Measurements from ENCODE around the gene WSCD2. TPM values are rescaled to one million over a fixed set of nuclear protein-coding genes. Genes with fewer than 3 reads are reported as not detected.

Gene WSCD2
- total RNA-seq, 2 experiments from 2014 or later = not detected

DNA sequence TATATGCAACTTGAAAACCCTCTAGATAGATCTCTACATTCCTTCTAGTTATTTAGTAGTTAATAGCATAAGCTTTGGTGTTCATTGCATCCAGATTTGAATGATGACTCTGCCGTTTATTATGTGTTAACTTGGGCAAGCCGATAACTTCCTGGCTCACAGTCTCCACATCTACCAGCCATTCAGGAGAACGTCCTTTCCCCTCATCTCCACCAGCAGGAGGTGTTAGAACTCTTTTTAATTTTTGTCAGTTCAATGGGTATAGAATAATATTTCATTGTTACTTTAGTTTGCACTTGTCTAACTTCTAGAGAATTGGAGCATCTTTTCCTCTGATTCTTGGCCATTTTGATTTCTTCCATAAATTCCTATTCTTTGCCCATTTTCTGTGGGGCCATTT lies 30.0 kb upstream of the WSCD2 start:
- no peak for DNase-seq
- H3K4me1 Mint-ChIP-seq (ENCODE audit: low read depth) = no peaks in the 10 kb centered on the region
- peaks cover 12% of the 10 kb centered on the region for H3K27me3 Mint-ChIP-seq
- H3K9me3 Mint-ChIP-seq = no peaks in the 10 kb centered on the region
- ChIA-PET POLR2A (no interaction called here), CTCF (no interaction called here)
- H3K27ac Mint-ChIP-seq = no peak overlapping the region
- no peaks in the 10 kb centered on the region for H3K36me3 Mint-ChIP-seq
- intact Hi-C loops (cut with micrococcal nuclease) = no loop called here
- H3K4me3 Mint-ChIP-seq = no peak overlapping the region

DNA sequence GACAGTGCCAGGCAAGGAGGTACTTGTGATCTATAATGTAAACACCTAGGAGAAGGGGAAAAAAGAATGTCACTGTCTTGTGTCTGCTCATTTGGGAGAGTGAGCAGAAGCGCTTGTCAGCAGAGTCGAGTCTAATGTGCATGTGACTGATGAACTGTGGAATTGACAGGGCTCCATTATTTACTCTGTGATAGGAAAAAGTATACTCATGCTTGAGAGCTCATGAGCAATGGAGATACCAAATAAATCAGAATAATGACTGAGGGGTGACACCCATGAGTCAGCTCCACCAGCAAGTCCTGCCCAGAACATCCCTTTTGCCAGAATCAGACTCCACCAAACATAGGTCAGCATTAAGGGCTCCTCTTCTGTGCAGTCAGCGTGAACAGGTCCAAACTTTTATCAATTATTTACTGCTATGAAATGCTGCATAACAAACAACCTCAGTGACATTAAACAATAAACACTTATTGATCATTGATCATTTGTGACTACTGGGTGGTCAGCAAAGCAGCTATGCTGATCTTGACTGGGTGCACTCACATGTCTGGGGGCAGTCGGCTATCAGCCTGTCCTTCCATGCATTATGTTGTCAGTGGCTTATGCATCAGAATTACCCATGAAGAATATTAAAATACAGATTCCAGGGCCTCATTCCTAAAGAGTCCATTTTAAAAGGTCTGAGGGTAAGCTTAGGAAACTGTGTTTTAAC lies 29.2 kb upstream of the WSCD2 start:
- intact Hi-C loops (cut with micrococcal nuclease) = no loop called here
- no peak for DNase-seq
- Mint-ChIP-seq H3K4me1 (ENCODE audit: low read depth) (no peaks in the 10 kb centered on the region), H3K27ac (no peak overlapping the region), H3K27me3 (peaks cover 10% of the 10 kb centered on the region), H3K4me3 (no peak overlapping the region), H3K36me3 (no peaks in the 10 kb centered on the region), H3K9me3 (no peaks in the 10 kb centered on the region)
- ChIA-PET POLR2A (no interaction called here), CTCF (no interaction called here)

DNA sequence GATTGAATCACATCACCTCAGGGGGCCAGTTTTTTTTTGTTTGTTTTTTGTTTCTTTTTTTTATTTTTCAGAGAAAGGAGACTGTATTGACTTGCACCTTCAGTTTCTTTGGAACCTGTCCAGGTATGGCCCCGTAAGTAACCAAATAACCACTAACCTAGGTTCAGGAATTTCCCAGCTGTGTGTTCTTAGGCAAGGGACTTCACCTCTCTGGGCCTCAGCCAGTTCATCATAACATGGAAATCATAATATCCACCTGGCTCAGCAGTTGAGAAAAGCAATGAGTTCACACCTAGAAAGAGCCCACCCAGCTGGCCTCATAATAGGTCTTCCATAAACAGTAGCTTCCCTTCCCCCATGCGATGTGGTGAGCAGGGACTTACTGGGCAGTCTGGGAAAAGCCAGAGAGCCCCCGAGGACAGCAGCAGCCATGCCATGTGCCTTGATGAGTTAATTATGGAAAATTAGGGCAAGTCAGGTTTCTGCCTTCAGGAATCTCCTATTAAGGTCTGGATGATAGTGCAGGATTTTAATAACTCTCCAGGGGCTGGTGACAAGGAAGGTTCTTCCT lies 27.4 kb upstream of the WSCD2 start:
- Mint-ChIP-seq H3K27ac (no peak overlapping the region), H3K4me1 (ENCODE audit: low read depth) (no peaks in the 10 kb centered on the region), H3K4me3 (no peak overlapping the region), H3K9me3 (no peaks in the 10 kb centered on the region), H3K27me3 (peaks cover 9% of the 10 kb centered on the region), H3K36me3 (no peaks in the 10 kb centered on the region)
- DNase-seq = no peak
- ChIA-PET CTCF (no interaction called here), POLR2A (no interaction called here)
- intact Hi-C loops (cut with micrococcal nuclease) = no loop called here

DNA sequence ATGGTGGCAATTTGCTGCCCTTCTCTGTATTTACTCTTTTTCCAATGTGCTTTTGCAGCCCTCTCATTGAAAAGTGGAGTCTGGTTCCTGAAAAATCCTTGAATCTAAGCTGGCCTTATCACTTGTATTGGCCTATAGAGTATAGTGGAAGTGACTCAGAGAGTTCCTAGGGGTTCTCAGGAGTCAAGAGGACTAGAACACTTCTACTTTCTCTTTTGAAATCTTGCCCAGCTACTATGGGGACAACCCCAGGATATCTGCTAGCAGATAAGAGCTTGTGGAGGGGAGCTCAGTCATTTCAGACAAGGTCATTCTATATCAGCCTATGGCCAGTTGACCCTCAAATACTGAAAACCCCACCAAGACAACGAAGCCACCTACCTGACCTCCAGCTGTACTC lies 26.7 kb upstream of the WSCD2 start:
- H3K36me3 Mint-ChIP-seq = no peaks in the 10 kb centered on the region
- intact Hi-C loops (cut with micrococcal nuclease) = no loop called here
- H3K27me3 Mint-ChIP-seq = peaks cover 9% of the 10 kb centered on the region
- H3K27ac Mint-ChIP-seq = no peak overlapping the region
- ChIA-PET CTCF (no interaction called here), POLR2A (no interaction called here)
- H3K9me3 Mint-ChIP-seq = no peaks in the 10 kb centered on the region
- H3K4me3 Mint-ChIP-seq = no peak overlapping the region
- no peak for DNase-seq
- H3K4me1 Mint-ChIP-seq (ENCODE audit: low read depth) = no peaks in the 10 kb centered on the region

DNA sequence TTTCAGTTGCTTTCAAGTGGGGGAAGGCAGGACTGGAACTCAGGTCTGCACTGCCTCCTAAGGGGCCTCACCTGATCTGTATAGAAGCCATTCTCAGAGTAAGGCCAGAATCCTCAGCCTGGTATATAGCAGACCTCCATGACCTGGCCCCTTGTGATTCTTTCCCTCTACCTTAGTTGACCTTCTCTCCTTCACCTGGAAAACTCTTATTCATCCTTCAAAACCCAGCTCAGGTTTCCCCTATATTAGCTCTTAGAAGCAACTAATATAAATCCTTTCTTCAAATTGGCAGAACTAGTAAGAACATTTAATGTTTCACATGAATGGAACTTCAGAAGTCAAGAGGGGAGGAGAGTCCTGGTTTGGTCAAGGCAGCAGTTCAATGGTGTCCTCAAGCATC lies 26.0 kb upstream of the WSCD2 start:
- DNase-seq = no peak
- Mint-ChIP-seq H3K27me3 (peaks cover 9% of the 10 kb centered on the region), H3K36me3 (no peaks in the 10 kb centered on the region), H3K4me1 (ENCODE audit: low read depth) (no peaks in the 10 kb centered on the region), H3K27ac (no peak overlapping the region), H3K4me3 (no peak overlapping the region), H3K9me3 (no peaks in the 10 kb centered on the region)
- intact Hi-C loops (cut with micrococcal nuclease) = no loop called here
- POLR2A ChIA-PET = no interaction called here
- CTCF ChIA-PET = no interaction called here

DNA sequence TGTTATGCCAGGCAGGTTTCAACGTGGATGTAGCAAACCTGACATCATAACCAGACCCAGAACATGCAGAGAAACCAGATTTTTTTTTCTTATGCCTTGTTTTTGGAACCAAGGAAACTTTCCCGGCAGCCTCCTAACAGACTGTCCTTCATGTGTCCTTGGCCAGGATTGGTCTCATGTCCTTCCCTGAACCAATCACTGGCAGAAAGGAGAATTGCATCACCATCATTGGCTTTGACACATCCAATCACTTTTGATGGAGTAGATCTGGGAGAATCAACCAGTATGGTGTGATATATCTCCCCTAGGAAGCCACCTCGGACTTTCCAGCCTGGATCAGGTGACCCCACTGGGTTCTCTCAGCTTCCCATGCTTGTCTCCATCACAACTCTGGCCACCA lies 25.6 kb upstream of the WSCD2 start:
- ChIA-PET CTCF (no interaction called here), POLR2A (no interaction called here)
- Mint-ChIP-seq H3K27ac (no peak overlapping the region), H3K4me3 (no peak overlapping the region), H3K36me3 (no peaks in the 10 kb centered on the region), H3K4me1 (ENCODE audit: low read depth) (no peaks in the 10 kb centered on the region), H3K27me3 (peaks cover 9% of the 10 kb centered on the region), H3K9me3 (no peaks in the 10 kb centered on the region)
- no peak for DNase-seq
- intact Hi-C loops (cut with micrococcal nuclease) = no loop called here

DNA sequence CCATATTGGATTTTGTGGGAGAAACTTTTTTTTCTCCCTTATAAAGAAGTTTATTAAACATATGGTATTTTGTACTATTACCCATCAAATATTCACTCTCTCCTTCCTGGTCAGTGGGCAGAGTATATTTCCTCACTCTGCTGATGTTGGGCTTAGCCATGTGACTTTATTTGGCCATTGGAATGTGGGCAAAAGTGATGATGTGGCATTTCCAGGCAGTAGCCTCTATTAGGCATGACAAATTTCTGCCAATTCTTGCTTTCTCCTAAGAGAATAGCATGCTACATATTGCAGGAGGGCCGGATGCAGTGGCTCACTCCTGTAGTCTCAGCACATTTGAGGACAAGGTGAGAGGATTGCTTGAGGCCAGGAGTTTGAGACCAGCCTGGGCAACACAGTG lies 24.4 kb upstream of the WSCD2 start:
- POLR2A ChIA-PET = no interaction called here
- no peaks in the 10 kb centered on the region for H3K36me3 Mint-ChIP-seq

DNA sequence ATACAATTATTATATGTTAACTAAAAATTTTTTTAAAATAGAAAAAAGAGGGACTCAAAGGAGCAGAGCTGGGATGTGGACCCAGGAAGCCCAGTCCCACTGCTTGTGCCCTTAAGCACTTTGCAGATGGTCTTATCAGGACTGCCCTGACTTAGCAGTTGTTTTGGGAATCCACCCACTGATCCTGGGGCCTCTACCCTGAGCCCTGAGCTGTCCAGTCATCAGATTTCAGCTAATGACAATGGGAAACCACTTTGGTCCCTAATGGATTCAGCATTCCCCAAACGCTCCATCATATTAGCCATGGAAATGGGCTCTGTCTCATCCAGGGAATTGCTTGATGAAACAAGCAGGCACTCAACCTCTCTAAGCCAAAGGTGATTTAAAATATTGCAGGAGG lies 22.5 kb upstream of the WSCD2 start:
- H3K9me3 Mint-ChIP-seq = no peaks in the 10 kb centered on the region
- intact Hi-C loops (cut with micrococcal nuclease) = no loop called here
- H3K4me1 Mint-ChIP-seq (ENCODE audit: low read depth) = no peaks in the 10 kb centered on the region
- no peak overlapping the region for H3K4me3 Mint-ChIP-seq
- POLR2A ChIA-PET = no interaction called here
- DNase-seq = no peak
- peaks cover 7% of the 10 kb centered on the region for H3K27me3 Mint-ChIP-seq
- CTCF ChIA-PET = no interaction called here
- no peak overlapping the region for H3K27ac Mint-ChIP-seq
- no peaks in the 10 kb centered on the region for H3K36me3 Mint-ChIP-seq

More for the DNA sequence above, 24.4 kb upstream of the WSCD2 start:
- CTCF ChIA-PET = no interaction called here
- Mint-ChIP-seq H3K4me3 (no peak overlapping the region), H3K4me1 (ENCODE audit: low read depth) (no peaks in the 10 kb centered on the region), H3K27ac (no peak overlapping the region), H3K9me3 (no peaks in the 10 kb centered on the region), H3K27me3 (peaks cover 7% of the 10 kb centered on the region)
- intact Hi-C loops (cut with micrococcal nuclease) = no loop called here
- no peak for DNase-seq

DNA sequence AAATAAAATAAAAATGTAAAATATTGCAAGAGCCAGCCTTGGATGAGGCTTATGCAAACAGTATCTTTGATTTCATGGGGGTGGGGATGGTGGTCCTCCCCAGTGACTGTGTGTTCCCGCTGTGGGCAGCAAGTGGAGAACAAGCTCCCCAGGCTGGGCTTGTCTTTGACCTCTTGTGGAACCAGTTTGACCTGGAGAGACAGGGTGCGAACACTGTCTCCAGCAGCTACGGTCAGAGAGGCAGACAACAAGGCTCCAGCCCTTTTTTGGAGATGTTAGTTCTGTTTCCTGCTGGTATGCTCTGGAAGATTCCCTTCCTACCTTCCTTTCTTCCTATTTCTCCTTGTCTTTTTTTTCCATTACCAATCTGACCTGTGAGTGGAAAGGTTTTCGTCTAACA lies 21.8 kb upstream of the WSCD2 start:
- CTCF ChIA-PET = no interaction called here
- Mint-ChIP-seq H3K9me3 (no peaks in the 10 kb centered on the region), H3K36me3 (no peaks in the 10 kb centered on the region), H3K27ac (no peak overlapping the region), H3K4me1 (ENCODE audit: low read depth) (no peaks in the 10 kb centered on the region), H3K4me3 (no peak overlapping the region), H3K27me3 (peaks cover 7% of the 10 kb centered on the region)
- intact Hi-C loops (cut with micrococcal nuclease) = no loop called here
- POLR2A ChIA-PET = no interaction called here
- DNase-seq = no peak

DNA sequence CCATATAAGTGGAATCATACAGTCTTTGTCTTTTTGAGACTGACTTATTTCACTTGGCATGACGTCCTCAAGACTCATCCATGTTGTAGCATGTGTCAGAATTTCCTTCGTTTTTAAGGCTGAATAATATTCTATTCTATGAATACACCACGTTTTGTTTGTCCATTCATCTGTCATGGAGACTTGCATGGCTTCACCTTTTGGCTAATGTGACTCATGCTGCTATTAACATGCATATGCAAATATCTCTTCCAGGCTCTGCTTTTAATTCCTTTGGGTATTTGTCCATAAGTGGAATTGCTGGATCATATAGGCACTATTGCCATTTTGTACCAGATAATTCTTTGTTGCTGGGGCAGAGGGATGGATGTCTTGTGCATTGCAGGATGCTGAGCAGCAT lies 19.6 kb upstream of the WSCD2 start:
- intact Hi-C loops (cut with micrococcal nuclease) = no loop called here
- no peak overlapping the region for H3K27ac Mint-ChIP-seq
- no peaks in the 10 kb centered on the region for H3K36me3 Mint-ChIP-seq
- no peaks in the 10 kb centered on the region for H3K9me3 Mint-ChIP-seq
- no peaks in the 10 kb centered on the region for H3K4me1 Mint-ChIP-seq (ENCODE audit: low read depth)
- CTCF ChIA-PET = no interaction called here
- DNase-seq = no peak
- H3K4me3 Mint-ChIP-seq = no peak overlapping the region
- peaks cover 4% of the 10 kb centered on the region for H3K27me3 Mint-ChIP-seq
- POLR2A ChIA-PET = no interaction called here

DNA sequence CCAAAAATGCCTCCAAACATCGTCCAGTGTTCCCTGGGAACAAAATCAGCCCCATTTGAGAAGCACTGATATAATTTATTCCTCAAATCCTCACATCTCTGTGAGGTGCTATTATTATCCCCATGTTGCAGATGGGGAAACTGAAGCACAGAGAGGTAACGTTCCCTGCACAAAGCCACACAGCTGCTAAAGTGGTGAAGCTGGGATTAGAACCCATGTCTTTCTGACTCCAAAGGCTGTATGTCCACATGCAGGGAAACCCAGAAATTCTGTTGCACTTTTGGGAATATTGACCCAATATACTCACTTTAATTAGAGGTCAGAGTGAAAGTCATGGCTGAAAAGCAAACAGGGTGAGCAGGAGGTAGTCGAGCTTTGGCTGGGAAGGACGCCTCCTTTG lies 19.1 kb upstream of the WSCD2 start:
- Mint-ChIP-seq H3K27ac (no peak overlapping the region), H3K27me3 (peaks cover 4% of the 10 kb centered on the region), H3K9me3 (no peaks in the 10 kb centered on the region), H3K36me3 (no peaks in the 10 kb centered on the region), H3K4me3 (no peak overlapping the region), H3K4me1 (ENCODE audit: low read depth) (no peaks in the 10 kb centered on the region)
- ChIA-PET POLR2A (no interaction called here), CTCF (no interaction called here)
- intact Hi-C loops (cut with micrococcal nuclease) = no loop called here
- no peak for DNase-seq

DNA sequence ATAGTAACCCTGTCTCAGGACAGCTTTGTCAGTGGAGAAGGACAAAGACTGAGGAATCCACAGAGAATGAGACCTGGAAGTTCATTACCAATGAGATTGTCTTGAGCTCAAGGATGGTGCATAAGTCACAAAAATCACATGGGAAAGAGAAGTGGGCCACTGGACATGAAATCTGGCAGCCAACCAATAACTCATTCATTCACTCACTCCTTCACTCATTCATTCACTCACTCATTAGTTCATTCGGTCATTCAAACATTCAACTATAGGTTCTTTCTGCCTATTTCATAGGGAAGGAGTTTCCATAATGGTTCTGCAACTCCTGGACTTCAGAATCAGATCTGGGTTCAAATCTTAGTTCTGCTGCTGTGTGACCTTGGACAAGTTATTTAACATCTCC lies 18.2 kb upstream of the WSCD2 start:
- Mint-ChIP-seq H3K4me1 (ENCODE audit: low read depth) (no peaks in the 10 kb centered on the region), H3K4me3 (no peak overlapping the region), H3K27me3 (peaks cover 4% of the 10 kb centered on the region), H3K36me3 (no peaks in the 10 kb centered on the region), H3K27ac (no peak overlapping the region), H3K9me3 (no peaks in the 10 kb centered on the region)
- ChIA-PET POLR2A (no interaction called here), CTCF (no interaction called here)
- intact Hi-C loops (cut with micrococcal nuclease) = no loop called here
- no peak for DNase-seq

DNA sequence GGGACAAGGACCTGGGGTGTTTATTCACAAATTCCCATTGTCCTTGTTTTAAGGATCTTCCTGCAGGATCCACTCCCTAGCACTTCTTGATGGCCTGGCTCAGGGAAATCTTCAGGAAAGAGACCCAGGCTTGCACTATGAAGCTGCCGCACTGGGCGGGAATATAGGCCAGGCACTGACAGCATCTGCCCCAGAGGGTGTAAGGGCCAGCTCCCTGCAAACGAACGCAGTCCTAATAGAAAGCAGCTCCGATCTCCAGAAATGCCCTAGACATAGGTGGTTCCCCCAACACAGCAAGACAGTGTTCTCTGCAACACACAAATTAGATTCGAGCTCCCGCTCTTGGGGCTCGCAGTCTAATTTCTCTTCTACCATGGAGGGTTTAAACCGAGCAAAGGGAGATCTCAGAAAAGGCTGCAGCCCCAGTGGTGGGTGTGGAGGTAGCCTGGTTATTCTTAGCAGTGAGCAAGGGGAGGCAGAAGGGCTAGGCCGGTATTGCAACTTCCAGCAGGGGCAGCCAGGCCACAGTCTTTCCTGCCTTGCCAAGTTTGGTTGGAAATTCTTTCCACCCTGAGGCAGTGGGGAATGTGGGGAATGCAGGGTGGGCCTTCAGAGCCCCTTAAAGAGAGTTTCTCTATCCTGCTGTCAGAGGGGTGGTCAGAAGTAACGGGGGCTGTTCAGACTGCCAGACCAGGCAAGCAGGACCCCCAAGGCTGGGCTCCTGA lies 16.1 kb upstream of the WSCD2 start:
- intact Hi-C loops (cut with micrococcal nuclease) = no loop called here
- no peaks in the 10 kb centered on the region for H3K36me3 Mint-ChIP-seq
- peaks cover 6% of the 10 kb centered on the region for H3K27me3 Mint-ChIP-seq
- H3K4me1 Mint-ChIP-seq (ENCODE audit: low read depth) = no peaks in the 10 kb centered on the region
- DNase-seq = no peak
- no peak overlapping the region for H3K27ac Mint-ChIP-seq
- ChIA-PET POLR2A (no interaction called here), CTCF (no interaction called here)
- H3K9me3 Mint-ChIP-seq = no peaks in the 10 kb centered on the region
- no peak overlapping the region for H3K4me3 Mint-ChIP-seq

All from activated CD4-positive, alpha-beta memory T cell treated with anti-CD3 and anti-CD28 coated beads for 36 hours (primary cell).